ENCODE results near the gene TMTC2. TPM values are rescaled to one million over a fixed set of nuclear protein-coding genes. Genes with fewer than 3 reads are reported as not detected.

Gene TMTC2
- polyA plus RNA-seq, 1 experiment = 5.6 TPM

DNA sequence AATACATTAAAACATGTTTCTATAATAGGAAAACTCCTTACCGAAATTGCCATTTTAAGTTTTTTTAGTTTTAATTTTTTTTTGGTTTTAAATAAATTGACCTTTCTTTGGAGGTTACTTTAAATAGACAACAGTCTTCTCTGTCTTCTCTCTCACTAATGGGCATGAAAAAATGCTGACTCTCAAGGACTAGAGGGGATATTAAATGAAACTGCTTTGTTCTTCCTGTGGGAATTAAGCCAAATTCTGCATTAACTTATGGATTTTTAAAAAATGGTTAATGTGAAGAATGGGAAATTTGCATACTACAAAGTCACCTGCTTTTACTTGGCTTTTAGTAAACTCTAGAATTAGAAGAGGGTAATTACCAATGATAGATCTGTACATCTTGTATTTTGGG is 378.9 kb downstream of the TMTC2 start:
- ChIA-PET POLR2A (no interaction called here), CTCF (interaction anchor here (1.0 kb wide), 1 partner anchor 31 kb away, joined by 3 read pairs; no protein-coding TSS in a partner anchor)
- no peaks in the 10 kb centered on the region for H3K27me3 ChIP-seq (ENCODE audit: control insufficient read depth, insufficient read depth, low read length)

DNA sequence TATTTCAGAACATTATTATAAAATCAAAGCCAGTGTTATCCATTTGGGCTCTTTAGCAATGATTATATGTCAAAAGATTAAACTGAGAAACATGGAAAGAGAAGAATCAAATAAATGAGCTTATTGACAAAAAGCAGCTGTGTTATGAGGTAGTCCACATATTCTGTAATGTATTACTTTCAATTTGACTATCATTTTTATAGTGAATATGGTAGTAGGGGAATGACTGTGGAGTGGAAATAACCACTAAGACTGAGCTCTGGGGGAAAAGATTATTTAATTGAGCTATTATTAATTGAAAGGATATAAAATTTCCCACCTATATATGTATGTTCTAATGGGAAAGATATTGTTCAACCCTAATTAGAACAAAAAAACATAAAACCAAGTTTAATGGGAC is 381.3 kb downstream of the TMTC2 start:
- Histone ChIP-seq H3K36me3 (ENCODE audit: control insufficient read depth, insufficient read depth, low read length) (no peaks in the 10 kb centered on the region), H3K27me3 (ENCODE audit: control insufficient read depth, insufficient read depth, low read length) (no peaks in the 10 kb centered on the region), H3K4me3 (ENCODE audit: low read depth, low read length) (no peak overlapping the region)
- no peak for DNase-seq (ENCODE audit: low read depth)
- TF ChIP-seq, protein P1, sequence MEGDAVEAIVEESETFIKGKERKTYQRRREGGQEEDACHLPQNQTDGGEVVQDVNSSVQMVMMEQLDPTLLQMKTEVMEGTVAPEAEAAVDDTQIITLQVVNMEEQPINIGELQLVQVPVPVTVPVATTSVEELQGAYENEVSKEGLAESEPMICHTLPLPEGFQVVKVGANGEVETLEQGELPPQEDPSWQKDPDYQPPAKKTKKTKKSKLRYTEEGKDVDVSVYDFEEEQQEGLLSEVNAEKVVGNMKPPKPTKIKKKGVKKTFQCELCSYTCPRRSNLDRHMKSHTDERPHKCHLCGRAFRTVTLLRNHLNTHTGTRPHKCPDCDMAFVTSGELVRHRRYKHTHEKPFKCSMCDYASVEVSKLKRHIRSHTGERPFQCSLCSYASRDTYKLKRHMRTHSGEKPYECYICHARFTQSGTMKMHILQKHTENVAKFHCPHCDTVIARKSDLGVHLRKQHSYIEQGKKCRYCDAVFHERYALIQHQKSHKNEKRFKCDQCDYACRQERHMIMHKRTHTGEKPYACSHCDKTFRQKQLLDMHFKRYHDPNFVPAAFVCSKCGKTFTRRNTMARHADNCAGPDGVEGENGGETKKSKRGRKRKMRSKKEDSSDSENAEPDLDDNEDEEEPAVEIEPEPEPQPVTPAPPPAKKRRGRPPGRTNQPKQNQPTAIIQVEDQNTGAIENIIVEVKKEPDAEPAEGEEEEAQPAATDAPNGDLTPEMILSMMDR (IDR thresholded peaks at IDR 0.05; ENCODE audit: insufficient read depth, low read depth, low read length) = no peak
- POLR2A ChIA-PET = no interaction called here
- CTCF ChIA-PET = no interaction called here

More for the DNA sequence above, 378.9 kb downstream of the TMTC2 start:
- Histone ChIP-seq H3K36me3 (ENCODE audit: control insufficient read depth, insufficient read depth, low read length) (no peaks in the 10 kb centered on the region), H3K4me3 (ENCODE audit: low read depth, low read length) (no peak overlapping the region)
- TF ChIP-seq, protein P1 (IDR thresholded peaks at IDR 0.05; ENCODE audit: insufficient read depth, low read depth, low read length) = no peak
- DNase-seq (ENCODE audit: low read depth) = no peak

DNA sequence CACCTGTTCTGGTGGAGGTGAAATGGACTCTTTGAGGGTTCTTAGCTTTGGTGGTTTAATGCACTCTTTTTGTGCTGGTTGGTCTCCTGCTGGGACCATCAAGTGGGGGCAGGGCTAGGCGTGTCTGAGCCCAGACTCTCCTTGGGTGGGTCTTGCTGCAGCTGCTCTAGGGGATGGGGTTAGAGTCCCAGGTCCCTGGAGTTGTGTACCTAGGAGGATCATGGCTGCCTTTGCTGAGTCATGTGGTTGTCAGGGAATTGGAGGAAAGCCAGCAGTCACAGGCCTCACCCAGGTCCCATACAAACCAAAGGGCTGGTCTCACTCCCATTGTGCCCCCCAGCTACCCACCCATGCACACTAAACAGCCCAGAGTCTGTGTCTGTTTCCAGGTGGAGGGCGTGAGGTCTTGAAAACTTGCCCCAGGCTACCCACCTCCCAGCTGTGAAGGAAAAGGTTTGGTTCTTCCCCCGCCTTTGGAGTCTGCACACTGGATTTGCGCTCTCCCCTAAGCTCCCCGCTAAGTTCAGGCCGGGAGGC is 387.7 kb downstream of the TMTC2 start:
- TF ChIP-seq, protein P1 (IDR thresholded peaks at IDR 0.05; ENCODE audit: insufficient read depth, low read depth, low read length) = no peak
- POLR2A ChIA-PET = no interaction called here
- H3K27me3 ChIP-seq (ENCODE audit: control insufficient read depth, insufficient read depth, low read length) = no peaks in the 10 kb centered on the region
- CTCF ChIA-PET = interaction anchor here (0.8 kb wide), 1 partner anchor 15 kb away, joined by 3 read pairs; no protein-coding TSS in a partner anchor
- DNase-seq (ENCODE audit: low read depth) = no peak
- H3K4me3 ChIP-seq (ENCODE audit: low read depth, low read length) = no peak overlapping the region
- no peaks in the 10 kb centered on the region; the same call in 1 of the 2 replicates for H3K36me3 ChIP-seq (ENCODE audit: control insufficient read depth, insufficient read depth, low read length)

DNA sequence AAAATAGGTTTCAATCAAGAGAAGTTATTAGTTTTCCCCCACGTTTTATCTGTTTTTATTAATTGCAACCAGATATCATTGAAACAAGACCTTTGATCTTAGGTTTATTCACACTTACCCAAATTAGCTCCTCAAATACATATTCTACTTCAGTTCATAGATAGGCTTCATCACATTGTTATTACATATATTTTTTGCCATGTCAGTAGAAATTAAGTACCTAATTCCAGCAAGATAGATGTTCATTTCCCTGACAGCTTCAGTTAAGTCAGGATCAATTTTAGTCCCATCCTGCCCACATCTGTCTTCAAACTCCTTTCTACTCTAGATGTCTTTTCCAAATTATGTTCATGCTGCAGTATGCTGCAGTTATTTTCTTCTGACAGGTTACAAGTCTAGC is 388.8 kb downstream of the TMTC2 start:
- no peaks in the 10 kb centered on the region; the same call in 1 of the 2 replicates for H3K36me3 ChIP-seq (ENCODE audit: control insufficient read depth, insufficient read depth, low read length)
- TF ChIP-seq, protein P1 (IDR thresholded peaks at IDR 0.05; ENCODE audit: insufficient read depth, low read depth, low read length) = no peak
- no peak overlapping the region for H3K4me3 ChIP-seq (ENCODE audit: low read depth, low read length)
- H3K27me3 ChIP-seq (ENCODE audit: control insufficient read depth, insufficient read depth, low read length) = no peaks in the 10 kb centered on the region
- DNase-seq (ENCODE audit: low read depth) = no peak
- ChIA-PET POLR2A (no interaction called here), CTCF (no interaction called here)

DNA sequence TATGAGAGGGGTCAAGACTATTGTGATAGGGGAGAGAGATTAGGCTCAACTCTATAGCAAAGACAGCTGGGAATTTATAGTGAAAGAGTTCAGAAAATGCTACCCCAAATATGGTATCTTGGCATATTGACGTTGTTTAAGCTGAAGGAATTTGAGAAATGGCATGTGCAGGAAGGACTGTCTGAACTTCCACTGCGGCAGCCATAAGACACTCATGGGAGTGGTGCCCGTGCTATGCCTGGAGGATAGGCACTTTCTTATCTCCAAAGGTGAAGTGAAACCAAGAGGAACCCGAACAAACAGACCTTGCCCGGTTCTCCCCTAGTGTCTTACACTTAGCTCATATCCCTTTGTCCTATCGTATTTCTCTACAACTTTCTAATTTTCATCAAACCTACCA is 390.3 kb downstream of the TMTC2 start:
- H3K27me3 ChIP-seq (ENCODE audit: control insufficient read depth, insufficient read depth, low read length) = no peaks in the 10 kb centered on the region
- no peaks in the 10 kb centered on the region; the same call in 1 of the 2 replicates for H3K36me3 ChIP-seq (ENCODE audit: control insufficient read depth, insufficient read depth, low read length)
- DNase-seq (ENCODE audit: low read depth) = no peak
- H3K4me3 ChIP-seq (ENCODE audit: low read depth, low read length) = no peak overlapping the region
- TF ChIP-seq, protein P1 (IDR thresholded peaks at IDR 0.05; ENCODE audit: insufficient read depth, low read depth, low read length) = no peak
- ChIA-PET POLR2A (no interaction called here), CTCF (no interaction called here)

All from BJ (cell line).